Activated B cell treated with CpG ODN at 0.5 μM for 24 hours (primary cell): ENCODE results near the gene RABAC1. TPM values are rescaled to one million over a fixed set of nuclear protein-coding genes. Genes with fewer than 3 reads are reported as not detected.

Experiments used
- ATAC-seq: fragments of 200-7000 bp; cut with Tn5 transposase; one replicate; pipeline ENCODE4 v1.10.0; 2021; ENCODE audit warnings: low read depth, mild to moderate bottlenecking, moderate library complexity
- CTCF ChIA-PET: fragments of 350-600 bp; sonication (Branson Sonifier 250); formaldehyde crosslinking; loops from one replicate; lab custom pipeline; 2021; ENCODE audit warnings: antibody characterized with exemption; lab: Charles Lee
- POLR2A ChIA-PET: fragments of 350-600 bp; sonication (Branson Sonifier 250); formaldehyde crosslinking; loops from one replicate; lab custom pipeline; 2021; ENCODE audit warnings: antibody characterized with exemption; lab: Charles Lee
- DNase-seq: peaks from one replicate; pipeline ENCODE4 v3.0.0; 2022
- H3K27ac Mint-ChIP-seq: one replicate; pipeline ENCODE4 v1.8.0; 2020; ENCODE audit warnings: mixed read lengths
- H3K27me3 Mint-ChIP-seq: one replicate; pipeline ENCODE4 v1.8.0; 2021; ENCODE audit warnings: mixed read lengths
- H3K36me3 Mint-ChIP-seq: one replicate; pipeline ENCODE4 v1.8.0; 2021; ENCODE audit warnings: low read depth, mixed read lengths
- H3K4me1 Mint-ChIP-seq: one replicate; pipeline ENCODE4 v1.8.0; 2021; ENCODE audit warnings: mixed read lengths
- H3K4me3 Mint-ChIP-seq: one replicate; pipeline ENCODE4 v1.8.0; 2020; ENCODE audit warnings: mild to moderate bottlenecking, mixed read lengths
- H3K9me3 Mint-ChIP-seq: one replicate; pipeline ENCODE4 v1.8.0; 2020; ENCODE audit warnings: mixed read lengths
- intact Hi-C: fragments of 100-400 bp; cut with micrococcal nuclease; formaldehyde crosslinking; loops from one replicate; pipeline ENCODE4 v1.15.1; 2024
- total RNA-seq: library from RNA; stranded (reverse); gene quantifications from 2 replicates; pipeline ENCODE4 v1.2.3, GENCODE V29; 2022
- TF ChIP-seq, protein P1 (sequence below): fragments of 200-600 bp; IDR thresholded peaks from one replicate; pipeline ENCODE4 v1.8.0; 2022; ENCODE audit warnings: antibody characterized with exemption, mild to moderate bottlenecking

The RABAC1 gene
- total RNA-seq, 1 donor from 2014 or later, result 102 TPM

DNA sequence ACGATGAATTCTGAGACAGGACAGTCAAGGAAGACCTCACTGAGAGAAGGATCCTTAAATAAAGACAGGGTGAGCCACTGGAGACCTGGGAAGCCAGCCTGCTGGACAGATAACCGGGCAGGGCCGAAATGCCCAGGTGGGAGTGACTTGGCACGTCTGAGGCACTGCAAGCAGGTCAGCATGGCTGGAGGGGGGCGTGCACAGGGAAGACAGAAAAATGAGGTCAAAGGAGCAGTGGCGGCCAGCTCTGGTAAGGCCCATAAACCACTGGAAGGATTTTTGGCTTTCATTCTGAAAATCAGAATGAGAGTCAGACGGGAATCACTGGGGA lies 40.7 kb upstream of the RABAC1 start:
- H3K27me3 Mint-ChIP-seq, result peaks cover 65% of the 10 kb centered on the region
- CTCF ChIA-PET, result no interaction called here
- POLR2A ChIA-PET, result interaction anchor here (0.6 kb wide), 1 partner anchor 93 kb away, joined by 3 read pairs; no protein-coding TSS in a partner anchor

GRCh38 chr19:41999071-41999877 lies 40.2 kb upstream of the RABAC1 start:
- no peak overlapping the region for H3K27ac Mint-ChIP-seq
- ATAC-seq (no peak), DNase-seq (no peak)
- H3K36me3 Mint-ChIP-seq, result no peaks in the 10 kb centered on the region
- TF ChIP-seq, protein P1, sequence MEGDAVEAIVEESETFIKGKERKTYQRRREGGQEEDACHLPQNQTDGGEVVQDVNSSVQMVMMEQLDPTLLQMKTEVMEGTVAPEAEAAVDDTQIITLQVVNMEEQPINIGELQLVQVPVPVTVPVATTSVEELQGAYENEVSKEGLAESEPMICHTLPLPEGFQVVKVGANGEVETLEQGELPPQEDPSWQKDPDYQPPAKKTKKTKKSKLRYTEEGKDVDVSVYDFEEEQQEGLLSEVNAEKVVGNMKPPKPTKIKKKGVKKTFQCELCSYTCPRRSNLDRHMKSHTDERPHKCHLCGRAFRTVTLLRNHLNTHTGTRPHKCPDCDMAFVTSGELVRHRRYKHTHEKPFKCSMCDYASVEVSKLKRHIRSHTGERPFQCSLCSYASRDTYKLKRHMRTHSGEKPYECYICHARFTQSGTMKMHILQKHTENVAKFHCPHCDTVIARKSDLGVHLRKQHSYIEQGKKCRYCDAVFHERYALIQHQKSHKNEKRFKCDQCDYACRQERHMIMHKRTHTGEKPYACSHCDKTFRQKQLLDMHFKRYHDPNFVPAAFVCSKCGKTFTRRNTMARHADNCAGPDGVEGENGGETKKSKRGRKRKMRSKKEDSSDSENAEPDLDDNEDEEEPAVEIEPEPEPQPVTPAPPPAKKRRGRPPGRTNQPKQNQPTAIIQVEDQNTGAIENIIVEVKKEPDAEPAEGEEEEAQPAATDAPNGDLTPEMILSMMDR, result no peak
- H3K4me1 Mint-ChIP-seq, result peaks cover 30% of the 10 kb centered on the region
- peaks cover 66% of the 10 kb centered on the region for H3K27me3 Mint-ChIP-seq
- ChIA-PET POLR2A (no interaction called here), CTCF (no interaction called here)
- intact Hi-C loops, result no loop called here
- no peaks in the 10 kb centered on the region for H3K9me3 Mint-ChIP-seq
- H3K4me3 Mint-ChIP-seq, result peak overlapping the region; percentile 2

More for the DNA sequence above, 40.7 kb upstream of the RABAC1 start:
- Mint-ChIP-seq H3K36me3 (no peaks in the 10 kb centered on the region), H3K4me1 (peaks cover 30% of the 10 kb centered on the region), H3K9me3 (no peaks in the 10 kb centered on the region), H3K27ac (no peak overlapping the region), H3K4me3 (no peak overlapping the region)
- DNase-seq (no peak), ATAC-seq (no peak)
- intact Hi-C loops, result no loop called here
- TF ChIP-seq, protein P1, result no peak

GRCh38 chr19:41998246-41999020 lies 39.3 kb upstream of the RABAC1 start:
- intact Hi-C loops, result no loop called here
- ChIA-PET CTCF (no interaction called here), POLR2A (no interaction called here)
- ATAC-seq, result no peak
- TF ChIP-seq, protein P1, result no peak
- Mint-ChIP-seq H3K27me3 (peaks cover 59% of the 10 kb centered on the region), H3K4me3 (no peak overlapping the region), H3K36me3 (no peaks in the 10 kb centered on the region), H3K9me3 (no peaks in the 10 kb centered on the region), H3K27ac (no peak overlapping the region), H3K4me1 (peaks cover 33% of the 10 kb centered on the region)
- peak; percentile 45 for DNase-seq

DNA sequence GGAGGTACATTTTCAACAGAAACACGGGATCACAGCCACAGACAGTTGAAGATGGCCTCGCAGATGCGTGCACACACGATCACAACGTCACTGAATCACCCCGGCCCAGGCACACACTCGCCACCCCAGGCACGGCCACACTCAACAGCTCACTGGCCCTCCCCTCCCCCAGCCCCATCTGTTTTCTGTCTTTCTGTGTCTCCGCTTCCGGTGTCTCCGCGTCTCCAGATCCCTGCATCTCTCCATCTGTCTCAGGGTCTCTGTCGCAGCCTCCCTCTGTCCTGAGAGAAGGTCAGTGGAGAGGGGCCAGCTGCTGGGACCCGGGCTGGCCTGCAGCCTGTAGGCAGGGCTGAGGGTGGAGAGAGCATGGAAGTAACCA lies 38.7 kb upstream of the RABAC1 start:
- Mint-ChIP-seq H3K4me3 (peak overlapping the region; percentile 48), H3K4me1 (peaks cover 35% of the 10 kb centered on the region), H3K9me3 (no peaks in the 10 kb centered on the region), H3K27me3 (peaks cover 57% of the 10 kb centered on the region), H3K27ac (no peak overlapping the region), H3K36me3 (no peaks in the 10 kb centered on the region)
- POLR2A ChIA-PET, result interaction anchor here (0.6 to 0.7 kb wide), 2 partner anchors 14 to 41 kb away, joined by 4 to 8 read pairs; no protein-coding TSS in a partner anchor
- ATAC-seq, result no peak
- no peak for DNase-seq
- TF ChIP-seq, protein P1, result no peak
- CTCF ChIA-PET, result no interaction called here
- intact Hi-C loops, result no loop called here
